GM21717 (cell line): ENCODE results near the gene MOCS1.

Source experiments
- ATAC-seq: cut with Tn5 transposase; IDR thresholded peaks from one replicate; pipeline ENCODE4 v1.9.1; 2021; ENCODE audit warnings: mild to moderate bottlenecking, moderate library complexity; ENCODE audit not compliant: unreplicated experiment

Gene MOCS1

DNA sequence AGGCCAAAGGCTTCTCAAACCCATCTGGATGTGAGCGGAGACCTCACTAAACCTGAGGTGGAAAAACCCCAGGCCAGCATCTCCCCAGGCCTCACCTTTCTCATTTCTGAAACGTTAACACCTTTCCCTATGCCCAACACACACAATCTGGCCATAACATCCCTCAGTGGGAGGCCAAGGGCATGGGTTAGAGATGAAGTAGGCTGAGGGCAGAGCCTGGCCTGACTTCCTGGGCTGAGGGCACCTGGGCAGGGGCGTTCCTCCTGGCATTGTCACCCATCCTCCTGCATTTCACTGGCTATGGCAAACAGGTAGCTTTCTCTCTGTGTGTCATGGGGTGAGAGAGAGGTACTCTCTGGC is 8.4 kb downstream of the MOCS1 start:
- no peak for ATAC-seq

DNA sequence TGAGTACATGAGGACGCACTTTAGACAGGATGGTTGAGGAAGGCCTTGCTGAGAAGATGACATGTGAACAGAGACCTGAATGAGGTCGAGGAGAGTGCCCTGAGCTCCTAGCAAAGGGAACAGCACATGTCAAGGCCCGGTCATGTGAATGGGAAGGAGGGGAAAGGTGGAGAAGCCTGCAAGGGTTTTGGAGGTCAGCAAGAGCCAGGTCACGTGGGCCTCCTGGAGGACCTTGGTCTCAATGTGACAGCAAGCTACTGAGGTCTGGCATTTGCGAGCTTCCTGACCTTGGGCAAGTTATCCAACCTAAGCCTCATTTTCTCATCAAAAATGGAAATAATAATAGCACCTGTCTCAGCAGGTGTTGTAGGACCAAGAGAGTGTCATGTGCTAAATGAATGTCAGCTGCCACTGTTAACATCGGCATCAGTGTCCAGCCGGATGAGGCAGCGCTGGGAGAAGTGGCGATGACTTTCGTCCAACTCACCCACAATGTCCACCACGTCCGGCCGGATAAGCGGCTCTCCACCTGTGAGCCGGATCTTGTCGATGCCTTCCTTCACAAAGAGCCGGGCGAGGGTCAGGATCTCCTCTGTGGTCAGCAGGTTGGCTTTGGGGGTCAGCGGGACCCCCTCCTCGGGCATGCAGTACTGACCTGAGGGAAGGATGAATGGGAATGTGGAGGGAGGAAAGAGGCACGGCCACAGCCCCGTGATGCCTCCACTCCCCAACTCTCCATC is 8.9 kb downstream of the MOCS1 start:
- no peak for ATAC-seq

DNA sequence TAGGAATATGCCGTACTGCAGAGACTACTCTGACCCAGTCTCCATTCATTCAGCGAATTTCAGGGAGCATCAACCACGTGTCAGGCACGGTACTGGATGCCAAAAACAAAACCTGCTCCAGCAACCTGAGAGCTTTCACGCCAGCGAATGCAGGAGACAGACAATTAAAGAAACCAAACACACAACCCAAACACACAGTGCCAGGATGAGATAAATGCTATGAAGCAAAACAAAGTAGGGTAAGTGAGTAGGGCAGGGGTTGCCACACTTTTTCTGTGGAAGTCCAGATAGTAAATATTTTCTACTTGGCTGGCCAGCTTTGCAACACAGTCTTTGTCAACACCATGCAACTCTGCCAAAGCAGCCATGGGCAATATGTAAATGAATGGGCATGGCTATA is 10.0 kb downstream of the MOCS1 start:
- no peak for ATAC-seq

DNA sequence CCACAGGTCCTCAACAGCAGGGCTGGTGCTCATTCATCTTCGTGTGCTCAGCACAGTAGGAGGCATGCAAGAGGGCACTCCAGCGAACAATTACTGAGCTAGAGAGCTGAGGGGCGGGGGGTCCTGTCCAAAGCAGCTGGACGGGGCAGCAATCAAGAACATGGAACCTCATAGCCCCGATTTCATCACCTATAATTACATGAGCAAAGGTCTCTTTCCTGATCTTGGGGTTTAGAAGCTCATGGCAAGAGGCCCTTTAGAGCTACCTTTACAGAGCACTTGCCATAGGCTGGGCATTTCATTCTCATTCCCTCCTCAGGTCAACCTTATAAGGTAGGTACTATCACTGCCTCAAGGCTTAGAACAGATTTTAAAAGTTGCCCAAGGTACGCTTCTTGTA is 10.4 kb downstream of the MOCS1 start:
- ATAC-seq = no peak

DNA sequence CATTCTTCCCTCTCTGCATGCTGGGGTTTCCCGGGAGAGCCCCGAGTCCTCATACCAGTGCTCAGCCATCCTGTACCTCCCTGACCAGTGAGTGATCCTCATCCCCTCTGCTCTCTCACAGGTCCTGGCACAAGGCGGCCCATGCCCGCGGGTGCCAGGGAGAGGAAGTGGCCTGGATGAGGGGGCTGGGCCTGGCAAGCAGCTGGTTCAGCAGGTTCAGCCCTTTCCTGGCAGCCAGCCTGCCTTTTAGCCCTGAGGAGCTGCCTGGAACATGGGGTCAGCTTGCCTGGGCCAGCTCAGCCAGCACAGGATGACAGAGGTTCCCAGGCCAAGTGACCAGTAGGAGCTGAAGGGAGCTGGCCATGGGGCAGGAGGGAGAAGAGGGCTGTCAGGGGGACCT is 10.9 kb downstream of the MOCS1 start:
- ATAC-seq = no peak

DNA sequence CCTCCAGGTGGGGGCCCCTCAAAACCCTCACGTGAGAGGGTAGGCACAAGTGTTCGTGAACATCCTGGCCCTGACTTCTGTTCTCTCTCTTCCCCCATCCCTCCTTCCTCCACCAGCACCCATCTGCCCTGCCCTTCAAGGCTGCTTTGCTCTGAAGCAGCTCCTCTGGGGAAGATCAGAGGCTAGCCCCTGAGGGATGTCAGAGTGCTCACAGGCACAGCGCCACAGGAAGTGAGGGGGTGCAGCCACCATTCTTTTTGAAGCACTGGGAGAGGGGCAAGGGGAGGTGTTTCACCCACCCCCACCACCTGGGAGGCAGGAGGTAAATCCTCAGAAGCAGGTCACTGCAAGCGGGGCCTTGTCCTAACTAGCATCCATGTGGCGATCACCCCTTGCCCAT is 11.4 kb downstream of the MOCS1 start:
- no peak for ATAC-seq

DNA sequence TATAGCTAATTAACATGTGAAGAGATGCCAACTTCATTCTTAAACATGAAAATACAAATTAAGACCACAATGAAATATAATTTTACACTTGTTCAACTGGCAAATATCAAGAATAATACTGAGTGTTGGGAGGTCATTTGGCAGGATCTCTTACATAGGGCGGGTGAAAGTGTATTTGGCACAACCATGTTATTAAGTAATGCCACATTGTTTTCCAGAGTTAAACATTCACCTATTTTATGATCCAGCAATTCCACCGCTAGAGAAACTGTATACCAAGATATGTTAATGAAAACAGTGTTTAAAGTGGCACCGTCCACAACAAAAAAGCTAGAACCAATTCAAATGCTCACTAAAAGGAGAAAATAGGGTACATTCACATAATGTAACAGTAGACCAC is 14.1 kb downstream of the MOCS1 start:
- ATAC-seq = no peak

DNA sequence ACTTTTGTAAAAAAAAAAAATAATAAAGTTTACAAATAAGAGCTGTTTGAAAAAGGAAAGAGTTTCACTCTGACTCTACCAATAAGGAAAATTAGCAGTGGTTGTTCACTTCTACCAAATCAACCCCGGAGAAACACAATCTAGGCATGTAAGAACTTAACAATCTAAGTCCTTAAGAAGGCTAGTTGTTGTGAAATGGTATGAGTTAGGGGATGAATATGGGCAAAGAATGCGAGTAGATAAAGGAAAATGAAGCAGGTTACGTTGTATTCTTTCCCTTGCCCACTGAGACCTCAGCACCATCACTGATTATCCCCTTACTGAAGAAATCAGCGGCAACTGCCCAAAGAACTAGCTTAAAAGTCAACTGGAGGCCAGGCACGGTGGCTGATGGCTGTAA is 15.4 kb downstream of the MOCS1 start:
- no peak for ATAC-seq

DNA sequence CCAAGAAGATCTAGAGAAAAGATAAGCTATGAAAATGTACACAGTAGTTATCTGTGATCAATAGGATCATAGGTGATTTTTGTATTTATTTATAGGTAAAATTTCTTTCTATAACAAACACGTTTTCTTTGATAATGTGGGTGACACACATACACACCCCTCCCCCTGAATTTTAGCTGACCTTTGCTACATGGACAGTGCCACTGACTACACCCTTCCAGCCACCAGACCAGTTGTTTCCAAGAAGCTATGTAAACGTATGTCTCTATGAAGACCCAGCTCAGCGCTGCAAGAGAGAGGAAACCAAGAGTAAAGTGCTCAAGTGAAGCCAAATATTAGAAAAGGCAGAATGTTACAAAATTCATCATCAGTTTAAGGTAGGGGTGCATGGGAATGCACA is 16.3 kb downstream of the MOCS1 start:
- no peak for ATAC-seq

DNA sequence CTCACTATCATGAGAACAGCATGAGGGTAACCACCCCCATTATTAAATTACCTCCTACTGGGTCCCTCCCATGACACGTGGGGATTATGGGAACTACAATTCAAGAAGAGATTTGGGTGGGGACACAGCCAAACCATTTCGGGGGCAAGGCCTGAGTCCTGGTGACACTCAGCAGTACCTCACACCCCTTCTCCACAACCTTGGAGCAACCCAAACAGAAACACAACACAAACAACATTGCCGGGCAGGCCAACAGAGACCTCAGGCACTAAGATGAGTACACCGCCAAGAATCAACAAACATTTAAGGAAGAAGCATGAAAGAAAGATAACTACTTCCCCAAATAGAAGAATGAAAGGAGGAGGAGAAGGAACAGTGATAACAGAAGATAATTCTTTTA is 16.9 kb downstream of the MOCS1 start:
- no peak for ATAC-seq

DNA sequence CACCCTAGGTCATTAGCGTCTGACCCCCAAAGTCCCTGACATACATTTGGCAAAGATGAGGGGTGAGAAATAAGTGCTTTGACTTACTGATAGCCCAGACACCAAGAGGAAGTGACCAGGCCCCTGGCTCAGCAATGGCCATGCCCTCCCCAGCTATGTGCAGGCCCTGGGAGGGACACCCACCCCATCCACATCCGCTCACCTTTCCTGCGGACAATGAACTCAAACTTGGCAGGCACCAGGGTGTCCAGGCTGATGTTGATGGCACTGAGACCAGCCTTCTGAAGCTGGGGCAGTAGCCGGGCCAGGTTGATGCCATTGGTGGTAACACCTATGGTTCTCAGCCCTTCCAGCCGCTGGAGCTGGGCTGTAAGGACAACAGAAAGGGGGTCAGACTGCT is 18.4 kb downstream of the MOCS1 start:
- no peak for ATAC-seq

DNA sequence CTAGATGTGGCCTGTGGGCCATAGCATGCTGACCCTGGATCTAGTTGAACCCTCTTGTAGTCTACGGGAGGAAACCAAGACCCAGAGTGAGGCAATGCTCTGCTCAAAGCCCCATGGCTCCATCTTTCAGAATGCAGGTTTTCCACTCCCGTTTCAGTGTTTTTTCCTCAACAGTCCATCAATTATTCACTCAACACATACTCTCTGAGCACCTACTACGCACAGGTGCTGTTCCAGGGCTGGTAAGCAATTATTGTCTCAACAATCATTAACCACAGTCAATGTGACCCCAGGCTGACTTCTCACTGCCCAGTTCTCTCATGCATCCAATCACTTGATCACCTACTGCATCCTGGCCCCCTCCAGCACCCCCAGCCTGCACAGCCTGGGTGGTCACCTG is 20.0 kb downstream of the MOCS1 start:
- ATAC-seq = no peak

DNA sequence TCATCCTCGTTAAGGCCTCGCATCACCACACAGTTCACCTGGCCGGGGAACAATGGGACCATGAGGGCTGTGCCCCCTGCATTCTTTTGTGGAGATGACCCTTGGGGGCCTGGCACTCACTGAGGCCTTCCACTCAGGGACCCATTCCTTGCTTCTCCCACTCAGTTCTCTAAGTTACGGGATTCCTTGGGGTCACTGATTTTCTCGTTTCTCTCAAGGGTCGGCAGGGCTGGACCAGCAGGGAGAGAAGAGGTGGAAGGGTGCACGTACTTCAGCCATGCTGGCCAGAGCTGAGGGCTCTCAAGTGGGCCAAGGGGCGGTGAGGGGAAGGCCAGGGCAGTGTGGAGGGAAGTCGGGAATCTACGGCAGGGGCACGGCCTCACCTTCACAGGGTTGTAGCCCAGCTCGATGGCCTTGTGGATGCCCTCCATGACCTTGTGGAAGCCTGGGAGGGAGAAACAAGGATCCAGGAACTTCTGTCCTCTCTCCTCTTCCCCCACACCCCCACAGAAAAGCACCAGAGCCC is 20.8 kb downstream of the MOCS1 start:
- ATAC-seq = no peak

DNA sequence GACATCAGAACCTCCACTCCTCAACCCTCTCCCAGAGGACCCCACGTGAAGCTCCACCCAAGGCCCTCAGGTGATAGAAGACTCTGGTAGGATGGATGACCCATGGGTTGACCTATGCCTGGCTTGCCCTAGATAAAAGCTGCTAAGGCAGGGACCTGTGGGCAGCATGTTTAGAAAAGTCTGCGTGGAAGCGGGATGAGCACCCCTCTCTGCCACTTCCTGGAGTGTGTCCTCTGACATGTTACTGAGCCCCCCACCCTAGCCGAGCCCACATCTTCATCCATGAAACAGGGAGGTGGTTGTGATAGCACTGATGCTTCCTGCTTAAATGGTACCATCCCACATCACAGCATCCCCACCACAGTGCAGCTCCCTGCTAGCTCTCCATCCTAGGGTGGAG is 21.8 kb downstream of the MOCS1 start:
- no peak for ATAC-seq

DNA sequence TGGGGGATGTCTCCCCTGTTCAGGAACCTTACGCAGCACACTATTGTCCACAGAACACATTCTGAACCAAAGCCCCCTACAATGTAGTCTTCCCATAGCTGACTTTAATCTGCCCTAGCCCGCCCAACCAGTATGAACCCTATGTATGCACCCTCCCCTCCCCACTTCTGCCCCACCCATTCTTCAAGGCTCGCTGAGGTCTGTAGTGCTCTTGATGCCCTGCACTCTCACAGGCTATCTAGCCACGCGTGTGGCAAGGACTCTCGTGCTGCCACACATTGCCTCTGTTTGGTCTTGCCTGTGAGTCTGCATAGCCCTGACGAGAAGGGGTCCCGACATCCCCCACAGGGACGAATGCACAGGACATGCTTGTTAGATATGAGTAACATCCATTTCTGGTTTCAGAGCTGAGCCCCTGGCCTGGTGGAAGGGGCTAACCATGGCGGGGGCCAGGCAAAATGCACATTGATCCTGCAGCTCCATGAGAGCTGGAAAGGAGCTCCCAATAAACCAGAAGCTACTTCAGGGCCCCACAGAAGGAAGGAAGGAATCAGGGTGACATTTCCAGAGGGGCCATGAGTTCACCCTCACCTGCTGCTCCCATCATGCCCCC is 22.6 kb downstream of the MOCS1 start:
- ATAC-seq = no peak

DNA sequence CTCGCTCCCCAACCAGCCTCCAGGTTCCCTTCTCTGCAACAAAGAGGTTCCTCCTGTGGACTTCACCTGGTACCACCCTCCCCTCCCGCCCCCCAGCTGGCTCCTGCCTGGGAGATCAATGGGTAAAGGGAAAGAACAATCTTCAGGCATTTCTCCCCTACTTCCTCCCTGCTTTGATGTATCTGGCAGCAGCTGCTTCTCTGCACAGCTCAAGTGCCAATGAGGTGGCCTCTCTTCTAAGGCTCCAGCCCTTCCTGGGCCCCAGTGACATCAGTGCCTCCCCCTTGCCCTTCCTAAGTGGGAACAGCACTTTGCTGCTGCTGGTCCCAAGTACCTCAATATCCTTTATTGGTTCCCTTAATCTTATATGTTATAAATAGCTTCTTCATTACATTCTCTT is 23.5 kb downstream of the MOCS1 start:
- no peak for ATAC-seq

DNA sequence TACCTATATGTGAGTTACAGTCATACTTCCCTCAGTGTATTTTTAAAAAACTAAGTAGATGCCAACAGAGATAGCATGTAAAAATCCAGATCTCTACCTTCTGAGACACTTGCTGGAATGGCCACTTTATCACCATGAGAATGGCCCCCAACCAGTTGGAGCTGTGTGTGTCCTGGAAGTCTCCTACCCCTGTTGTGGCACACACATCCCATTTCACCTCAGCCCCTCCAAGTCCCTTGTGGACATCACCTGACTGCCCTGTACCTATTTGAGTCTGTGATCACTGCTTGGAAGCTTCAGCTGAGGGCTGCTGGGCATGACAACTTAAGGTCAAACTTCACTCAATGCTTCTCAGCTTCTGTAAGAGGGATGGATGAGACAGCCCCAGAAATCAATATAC is 24.1 kb downstream of the MOCS1 start:
- ATAC-seq = no peak

DNA sequence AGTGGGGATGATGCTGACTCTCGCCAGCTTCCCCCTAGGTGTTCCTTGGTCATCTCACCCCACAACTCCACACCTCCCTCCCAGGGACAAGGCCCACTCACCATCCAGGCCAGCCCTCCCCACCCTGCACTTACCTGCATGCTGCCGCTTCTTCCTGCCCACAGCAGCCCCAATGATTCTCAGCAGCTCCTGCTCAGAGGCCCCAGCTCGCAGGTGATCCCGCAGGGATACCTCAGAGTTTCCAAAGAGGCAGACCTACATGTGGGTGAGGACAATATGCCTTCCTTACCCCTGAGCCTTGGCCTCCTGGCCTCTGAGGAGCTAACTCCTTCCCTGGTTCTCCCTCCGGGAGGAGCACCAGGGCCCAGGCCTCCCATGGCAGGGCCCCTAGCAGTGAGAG is 24.6 kb downstream of the MOCS1 start:
- ATAC-seq = no peak

DNA sequence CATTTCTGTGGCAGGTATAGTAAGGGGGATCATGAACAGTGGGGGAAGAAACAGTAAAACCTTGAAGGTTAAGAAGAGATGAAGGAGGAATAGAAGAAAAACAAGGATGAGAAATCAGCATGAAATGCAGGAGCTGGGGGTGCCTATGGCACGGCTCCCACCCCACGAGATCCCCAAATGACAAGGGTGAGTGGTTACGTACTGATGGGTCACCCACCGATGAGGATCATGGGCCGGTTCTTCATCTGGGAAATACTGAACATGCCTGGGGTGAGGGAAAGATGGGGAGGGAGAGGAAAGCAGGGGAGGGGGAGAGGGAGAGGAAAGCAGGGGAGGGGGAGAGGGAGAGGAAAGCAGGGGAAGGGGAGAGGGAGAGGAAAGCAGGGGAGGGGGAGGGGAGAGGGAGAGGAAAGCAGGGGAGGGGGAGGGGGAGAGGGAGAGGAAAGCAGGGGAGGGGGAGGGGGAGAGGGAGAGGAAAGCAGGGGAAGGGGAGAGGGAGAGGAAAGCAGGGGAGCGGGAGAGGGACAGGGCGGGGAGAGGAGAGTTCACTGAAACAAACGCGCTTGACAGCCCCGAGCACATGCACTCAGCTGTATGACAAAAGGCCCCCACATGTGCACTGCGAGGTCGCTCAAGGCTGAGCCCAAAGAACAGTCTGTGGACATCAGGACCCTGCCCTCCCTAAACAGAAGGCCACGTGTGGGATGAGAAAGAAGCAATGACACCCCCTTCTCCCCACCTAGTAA is 25.3 kb downstream of the MOCS1 start:
- ATAC-seq = no peak

DNA sequence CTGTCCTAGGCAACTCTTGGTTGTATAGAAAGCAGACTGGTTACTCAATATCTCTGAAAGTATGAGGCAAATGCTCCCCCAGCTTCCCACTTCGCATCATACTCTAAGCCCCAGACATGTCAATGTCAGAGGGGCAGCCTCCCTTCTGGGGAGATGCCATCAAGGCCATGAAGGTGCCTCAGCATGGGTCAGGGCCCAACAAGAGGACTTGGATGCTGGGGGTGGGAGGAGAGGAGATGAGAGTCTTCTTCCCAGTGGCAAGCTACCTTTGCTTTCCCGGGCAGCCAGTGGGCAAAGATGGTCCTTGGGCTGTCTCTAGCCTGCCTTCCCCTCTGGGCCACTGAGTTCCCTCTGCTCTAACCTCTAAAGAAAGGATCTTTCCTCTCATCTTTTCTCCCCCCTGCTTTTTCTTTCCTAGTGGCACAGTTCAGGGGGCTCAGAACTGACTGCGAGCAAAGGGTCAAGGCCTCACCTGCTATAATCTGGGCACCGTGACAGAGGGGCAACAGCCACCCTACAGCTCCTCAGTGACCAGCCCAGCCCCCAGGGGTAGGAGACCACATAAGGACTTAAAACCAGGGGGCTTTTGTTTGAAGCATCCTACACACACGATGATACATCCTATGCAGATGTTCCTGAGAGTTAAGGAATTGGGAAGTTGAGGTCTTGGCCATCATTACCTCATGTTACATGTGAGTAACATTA is 26.2 kb downstream of the MOCS1 start:
- ATAC-seq = no peak

DNA sequence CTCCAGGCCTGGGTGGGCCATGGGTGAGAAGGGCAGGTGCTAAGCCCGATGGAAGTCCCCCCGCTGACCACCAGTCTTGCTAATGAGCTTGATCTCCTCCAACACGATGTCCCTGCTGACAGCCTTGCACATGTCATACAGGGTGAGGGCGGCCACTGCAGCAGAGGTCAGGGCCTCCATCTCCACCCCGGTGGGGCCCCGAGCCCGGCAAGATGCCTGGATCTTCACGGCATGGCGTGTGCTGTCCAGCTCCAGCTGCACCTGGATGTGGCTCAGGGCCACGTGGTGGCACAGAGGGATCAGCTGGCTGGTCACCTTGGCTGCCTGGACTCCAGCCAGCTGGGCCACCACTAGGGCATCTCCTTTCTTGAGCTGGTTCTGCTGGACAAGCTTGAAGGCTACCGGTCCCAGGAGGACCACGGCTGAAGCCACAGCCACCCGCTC is 27.9 kb downstream of the MOCS1 start:
- ATAC-seq = no peak

DNA sequence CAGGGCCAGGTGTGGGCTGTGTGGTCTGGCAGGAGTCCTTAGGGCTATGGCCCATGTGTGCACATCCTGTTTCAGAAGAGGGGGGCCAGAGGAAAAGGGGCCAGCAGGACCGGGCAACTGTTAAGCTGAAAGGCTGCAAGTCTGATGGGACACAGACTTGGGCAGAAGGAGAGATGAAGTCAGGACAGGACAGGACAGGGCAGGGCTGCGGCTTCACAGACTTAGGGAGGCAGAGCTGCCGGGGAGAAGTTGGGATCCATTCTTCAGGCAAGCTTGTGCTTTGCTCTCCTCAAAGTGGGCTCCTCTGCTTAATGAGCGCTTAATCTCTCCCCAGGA is 28.7 kb downstream of the MOCS1 start:
- no peak for ATAC-seq
